GM19025 (cell line): ENCODE data around the gene SPINK8.
"Not testable (repeated sequence)": the region's sequence is repeated elsewhere in the genome, so short reads cannot be mapped to it uniquely, and the experiment has no call there.

ENCODE experiments used
- ATAC-seq: cut with Tn5 transposase; IDR thresholded peaks from one replicate; pipeline ENCODE4 v1.9.1; 2021; ENCODE audit warnings: mild to moderate bottlenecking, low read depth, moderate library complexity; ENCODE audit not compliant: unreplicated experiment

The SPINK8 gene

GRCh38 chr3:48333346-48334245 lies at the start of gene SPINK8:
SPINK8 (minus strand) TSS chr3:48333661; CDS start chr3:48328341, 5,320 bp downstream.
- not testable (repeated sequence) for ATAC-seq

- ATAC-seq = no peak
Observed at GRCh38 chr3:48372862-48373435, 39.5 kb upstream of the SPINK8 start.

- no peak for ATAC-seq
Observed at GRCh38 chr3:48372377-48372770, 38.9 kb upstream of the SPINK8 start.

- ATAC-seq = no peak
Observed at GRCh38 chr3:48371651-48372376, 38.4 kb upstream of the SPINK8 start, which contains the start of gene FBXW12. FBXW12 (plus strand) TSS chr3:48372219; CDS start chr3:48372768, 549 bp downstream.

GRCh38 chr3:48370333-48370713 lies 36.9 kb upstream of the SPINK8 start:
- ATAC-seq = no peak

- ATAC-seq = no peak
Observed at GRCh38 chr3:48369693-48370332, 36.4 kb upstream of the SPINK8 start.

GRCh38 chr3:48367201-48367600 lies 33.7 kb upstream of the SPINK8 start:
- no peak for ATAC-seq

- ATAC-seq = no peak
Observed at GRCh38 chr3:48364840-48365239, 31.4 kb upstream of the SPINK8 start.

- no peak for ATAC-seq
Observed at GRCh38 chr3:48361928-48362327, 28.5 kb upstream of the SPINK8 start.

- ATAC-seq = no peak
Observed at GRCh38 chr3:48356419-48356818, 23.0 kb upstream of the SPINK8 start.

GRCh38 chr3:48353987-48354386 lies 20.5 kb upstream of the SPINK8 start:
- ATAC-seq = no peak

- no peak for ATAC-seq
Observed at GRCh38 chr3:48352546-48352945, 19.1 kb upstream of the SPINK8 start.

GRCh38 chr3:48347500-48347899 lies 14.0 kb upstream of the SPINK8 start:
- no peak for ATAC-seq

- ATAC-seq = no peak
Observed at GRCh38 chr3:48345946-48346572, 12.6 kb upstream of the SPINK8 start.

GRCh38 chr3:48344867-48345507 lies 11.5 kb upstream of the SPINK8 start:
- no peak for ATAC-seq

- no peak for ATAC-seq
Observed at GRCh38 chr3:48343432-48343831, 10.0 kb upstream of the SPINK8 start.

GRCh38 chr3:48338635-48339034 lies 5.2 kb upstream of the SPINK8 start:
- ATAC-seq = no peak

- not testable (repeated sequence) for ATAC-seq
Observed at GRCh38 chr3:48337536-48337935, 4.1 kb upstream of the SPINK8 start.

GRCh38 chr3:48335286-48335685 lies 1.8 kb upstream of the SPINK8 start:
- ATAC-seq = not testable (repeated sequence)

- ATAC-seq = no peak
Observed at GRCh38 chr3:48334605-48335004, 1.1 kb upstream of the SPINK8 start.
